Measurements from ENCODE around the gene CS.

DNA sequence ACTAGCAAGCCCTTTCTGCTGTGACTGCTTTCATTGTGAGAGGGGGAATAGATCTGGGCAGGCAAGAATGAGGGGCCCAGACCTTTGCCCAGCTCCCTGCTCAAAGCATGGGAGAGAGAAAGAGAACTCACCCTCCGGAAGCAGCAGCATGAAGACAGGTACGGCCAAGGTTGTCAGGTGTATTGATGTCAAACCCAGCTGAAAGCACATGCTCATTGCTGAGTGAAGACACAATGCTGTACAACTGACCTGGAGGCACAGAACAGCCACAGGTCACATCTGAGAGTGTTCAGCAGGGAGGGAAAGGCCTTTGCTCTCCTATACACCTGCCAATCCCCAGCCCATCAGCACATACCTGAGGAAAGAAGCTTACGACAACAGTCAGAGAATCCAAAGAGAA lies 47.5 kb downstream of the CS start:
- TF ChIP-seq, protein P1, sequence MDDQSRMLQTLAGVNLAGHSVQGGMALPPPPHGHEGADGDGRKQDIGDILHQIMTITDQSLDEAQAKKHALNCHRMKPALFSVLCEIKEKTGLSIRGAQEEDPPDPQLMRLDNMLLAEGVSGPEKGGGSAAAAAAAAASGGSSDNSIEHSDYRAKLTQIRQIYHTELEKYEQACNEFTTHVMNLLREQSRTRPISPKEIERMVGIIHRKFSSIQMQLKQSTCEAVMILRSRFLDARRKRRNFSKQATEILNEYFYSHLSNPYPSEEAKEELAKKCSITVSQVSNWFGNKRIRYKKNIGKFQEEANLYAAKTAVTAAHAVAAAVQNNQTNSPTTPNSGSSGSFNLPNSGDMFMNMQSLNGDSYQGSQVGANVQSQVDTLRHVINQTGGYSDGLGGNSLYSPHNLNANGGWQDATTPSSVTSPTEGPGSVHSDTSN (IDR thresholded peaks at IDR 0.05): no peak
- TF ChIP-seq, protein P2, sequence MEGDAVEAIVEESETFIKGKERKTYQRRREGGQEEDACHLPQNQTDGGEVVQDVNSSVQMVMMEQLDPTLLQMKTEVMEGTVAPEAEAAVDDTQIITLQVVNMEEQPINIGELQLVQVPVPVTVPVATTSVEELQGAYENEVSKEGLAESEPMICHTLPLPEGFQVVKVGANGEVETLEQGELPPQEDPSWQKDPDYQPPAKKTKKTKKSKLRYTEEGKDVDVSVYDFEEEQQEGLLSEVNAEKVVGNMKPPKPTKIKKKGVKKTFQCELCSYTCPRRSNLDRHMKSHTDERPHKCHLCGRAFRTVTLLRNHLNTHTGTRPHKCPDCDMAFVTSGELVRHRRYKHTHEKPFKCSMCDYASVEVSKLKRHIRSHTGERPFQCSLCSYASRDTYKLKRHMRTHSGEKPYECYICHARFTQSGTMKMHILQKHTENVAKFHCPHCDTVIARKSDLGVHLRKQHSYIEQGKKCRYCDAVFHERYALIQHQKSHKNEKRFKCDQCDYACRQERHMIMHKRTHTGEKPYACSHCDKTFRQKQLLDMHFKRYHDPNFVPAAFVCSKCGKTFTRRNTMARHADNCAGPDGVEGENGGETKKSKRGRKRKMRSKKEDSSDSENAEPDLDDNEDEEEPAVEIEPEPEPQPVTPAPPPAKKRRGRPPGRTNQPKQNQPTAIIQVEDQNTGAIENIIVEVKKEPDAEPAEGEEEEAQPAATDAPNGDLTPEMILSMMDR (IDR thresholded peaks at IDR 0.05): no peak
- TF ChIP-seq SMC3 (IDR thresholded peaks at IDR 0.05; ENCODE audit: low read depth, low read length): no peak
- no peak for TF ChIP-seq GABPA (IDR thresholded peaks at IDR 0.05; ENCODE audit: low read depth)
- TF ChIP-seq FOXM1 (IDR thresholded peaks at IDR 0.05; ENCODE audit: low read depth): no peak

Measured in SK-N-SH (cell line).